ENCODE data around the gene TXNRD2. TPM values are rescaled to one million over a fixed set of nuclear protein-coding genes. Genes with fewer than 3 reads are reported as not detected.
A peak's percentile ranks its signal among the peaks of the same experiment; 100 is the strongest.

TXNRD2 gene
- total RNA-seq, 1 donor from 2014 or later = 47.5 TPM

- DNase-seq (peak; percentile 49), ATAC-seq (peak; percentile 20 to 40)
- intact Hi-C loops (cut with DNase I) = no loop called here
- H3K36me3 ChIP-seq = peaks cover 9% of the 10 kb centered on the region
- no peak overlapping the region for H3K4me3 ChIP-seq
- H3K27me3 ChIP-seq (ENCODE audit: low read depth) = no peaks in the 10 kb centered on the region
- peak overlapping the region; percentile 67 for H3K27ac ChIP-seq
- no peak for TF ChIP-seq CTCF (IDR thresholded peaks at IDR 0.05)
- H3K4me1 ChIP-seq = peaks cover 32% of the 10 kb centered on the region
- no peaks in the 10 kb centered on the region for H3K9me3 ChIP-seq
Measured at GRCh38 chr22:19873138-19873959, 68.3 kb downstream of the TXNRD2 start.

GRCh38 chr22:19872779-19873137 is 68.9 kb downstream of the TXNRD2 start:
- H3K27ac ChIP-seq = no peak overlapping the region
- H3K9me3 ChIP-seq = no peaks in the 10 kb centered on the region
- DNase-seq = peak; percentile 43
- H3K4me3 ChIP-seq = no peak overlapping the region
- ATAC-seq = no peak
- H3K36me3 ChIP-seq = peaks cover 9% of the 10 kb centered on the region
- TF ChIP-seq CTCF (IDR thresholded peaks at IDR 0.05) = no peak
- H3K27me3 ChIP-seq (ENCODE audit: low read depth) = no peaks in the 10 kb centered on the region
- intact Hi-C loops (cut with DNase I) = no loop called here
- peaks cover 32% of the 10 kb centered on the region for H3K4me1 ChIP-seq

GRCh38 chr22:19871845-19872778 is 69.5 kb downstream of the TXNRD2 start:
- Histone ChIP-seq H3K27me3 (ENCODE audit: low read depth) (no peaks in the 10 kb centered on the region), H3K9me3 (no peaks in the 10 kb centered on the region), H3K4me1 (peaks cover 32% of the 10 kb centered on the region), H3K4me3 (no peak overlapping the region), H3K27ac (no peak overlapping the region), H3K36me3 (peaks cover 9% of the 10 kb centered on the region)
- no peak for TF ChIP-seq CTCF (IDR thresholded peaks at IDR 0.05)
- peak; percentile 41 for DNase-seq
- intact Hi-C loops (cut with DNase I) = no loop called here
- no peak for ATAC-seq

GRCh38 chr22:19871023-19871844 is 70.4 kb downstream of the TXNRD2 start:
- TF ChIP-seq CTCF (IDR thresholded peaks at IDR 0.05) = no peak
- peak; percentile 39 for DNase-seq
- no peak for ATAC-seq
- intact Hi-C loops (cut with DNase I) = no loop called here
- Histone ChIP-seq H3K4me3 (no peak overlapping the region), H3K27me3 (ENCODE audit: low read depth) (no peaks in the 10 kb centered on the region), H3K9me3 (no peaks in the 10 kb centered on the region), H3K4me1 (peaks cover 32% of the 10 kb centered on the region), H3K27ac (no peak overlapping the region), H3K36me3 (peaks cover 5% of the 10 kb centered on the region)

All from lower lobe of right lung (tissue), 2 donors.